Stimulated activated naive CD4-positive, alpha-beta T cell (primary cell): ENCODE measurements around the gene ADAM30.
"Not testable (repeated sequence)": the region's sequence is repeated elsewhere in the genome, so short reads cannot be mapped to it uniquely, and the experiment has no call there.

ENCODE experiments used
- DNase-seq, 6 experiments: peaks; one replicate each; lab custom pipeline; 2025; lab: John Stamatoyannopoulos, UW

Gene ADAM30

DNA sequence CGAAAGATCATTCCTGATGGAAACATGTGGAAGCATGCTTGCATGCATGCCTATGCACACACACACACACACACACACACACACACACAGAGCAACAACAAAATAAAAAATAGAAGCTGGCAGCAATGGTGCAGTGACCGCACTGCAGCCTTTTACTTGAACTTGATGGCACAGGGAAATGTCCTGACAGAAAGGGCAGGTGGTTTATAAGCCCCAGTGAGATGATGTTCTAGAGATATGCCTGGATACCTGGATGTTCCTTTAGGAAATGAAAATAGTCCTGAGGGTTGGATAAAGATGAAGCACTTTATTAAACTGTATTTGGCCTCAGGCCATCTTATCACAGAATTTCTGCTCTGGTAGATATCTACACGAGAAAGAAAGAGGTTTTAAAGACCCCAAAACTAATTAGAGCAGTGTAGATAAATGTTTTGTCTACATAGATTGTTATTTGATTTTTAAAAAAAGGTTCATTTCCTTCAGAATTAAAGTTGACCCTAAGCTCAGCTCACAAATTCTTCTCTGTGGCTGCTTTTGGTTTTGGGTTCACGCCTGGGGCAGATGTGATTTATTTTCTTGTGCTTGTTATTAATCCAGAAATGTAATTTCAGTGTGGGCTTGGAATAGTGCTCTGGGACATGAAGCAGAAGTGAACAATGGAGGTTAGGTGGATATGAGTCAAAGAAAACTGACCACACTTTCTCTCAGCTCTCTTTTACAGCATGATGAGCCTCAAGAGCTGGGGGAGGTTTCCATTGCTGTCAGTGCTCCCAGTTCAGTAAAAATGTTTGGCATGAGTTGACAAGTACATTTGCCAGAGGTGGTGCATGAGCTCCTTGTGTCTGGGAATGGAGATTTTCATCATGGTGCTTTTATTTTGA lies 22.9 kb downstream of the ADAM30 start:
- no peak for DNase-seq

DNA sequence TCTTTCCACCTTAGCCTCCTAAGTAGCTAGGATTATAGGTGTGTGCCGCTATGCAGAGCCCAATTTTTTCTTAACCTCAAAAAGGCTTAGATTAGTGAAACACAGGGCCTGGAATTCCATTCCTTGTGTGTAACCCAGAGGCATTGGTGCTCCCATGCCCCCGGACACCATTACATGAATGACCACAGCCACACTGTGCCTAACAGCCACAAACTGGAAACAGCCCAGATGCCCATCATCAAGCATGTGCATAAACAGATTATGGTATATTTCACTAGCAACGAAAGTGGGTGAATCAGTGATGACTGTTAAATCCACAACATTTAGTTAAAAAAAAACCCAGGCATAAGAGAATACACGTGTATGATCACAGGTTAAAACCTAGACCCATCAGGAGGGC lies 24.4 kb downstream of the ADAM30 start:
- DNase-seq: no peak

DNA sequence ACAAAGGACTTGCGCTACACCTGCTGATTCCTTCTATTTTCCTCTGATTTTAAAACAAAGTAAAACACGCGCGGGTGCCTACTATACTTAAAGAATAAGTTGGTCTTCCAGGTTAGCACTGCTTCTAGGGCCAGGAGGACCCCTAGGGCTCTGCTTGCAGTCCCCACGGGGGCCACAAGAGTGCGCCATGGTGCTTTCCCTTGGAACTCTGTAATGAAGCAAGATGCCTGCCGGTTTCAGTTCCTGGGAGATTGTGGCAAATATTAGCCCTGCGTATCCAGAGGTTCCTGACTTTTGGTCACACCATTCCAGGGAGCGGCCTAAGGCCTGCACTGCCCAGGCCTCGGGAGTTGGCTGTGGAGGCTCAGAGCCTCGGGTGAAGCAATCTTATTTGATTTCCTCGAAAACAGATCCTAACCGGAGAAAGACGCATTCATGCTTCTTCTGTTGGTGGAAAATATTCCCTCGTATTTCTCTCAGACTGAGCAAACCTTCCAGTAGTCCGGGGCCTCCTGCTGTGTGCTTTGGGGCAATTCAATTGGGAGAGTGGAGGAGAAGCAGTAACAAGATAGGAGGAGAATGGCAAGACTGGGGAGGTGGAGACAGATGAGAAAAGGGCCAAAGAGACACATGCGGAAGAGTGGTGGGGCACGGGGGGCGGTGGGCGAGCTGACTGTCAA lies 25.3 kb downstream of the ADAM30 start:
- peak in 5 of 6 experiments; percentile 4 to 38 (median 17) for DNase-seq

DNA sequence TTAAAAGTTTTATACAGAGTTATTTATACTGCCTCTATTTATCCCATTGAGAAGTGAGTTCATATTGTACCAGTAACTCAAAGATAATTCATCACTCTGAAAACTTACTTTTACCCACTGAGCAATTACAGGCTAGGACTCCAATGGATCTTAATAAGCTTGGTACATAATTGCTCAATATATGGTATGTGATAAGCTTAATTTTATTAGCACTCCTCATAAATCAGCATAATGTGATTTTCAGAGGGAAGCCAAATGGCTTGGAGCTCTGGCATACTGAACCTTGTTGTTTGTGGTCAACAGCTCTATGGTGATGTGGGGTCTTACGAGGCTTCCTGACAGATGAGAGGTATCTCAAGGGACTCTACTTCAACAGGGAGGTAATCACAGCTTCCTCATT lies 26.3 kb downstream of the ADAM30 start:
- DNase-seq: no peak

DNA sequence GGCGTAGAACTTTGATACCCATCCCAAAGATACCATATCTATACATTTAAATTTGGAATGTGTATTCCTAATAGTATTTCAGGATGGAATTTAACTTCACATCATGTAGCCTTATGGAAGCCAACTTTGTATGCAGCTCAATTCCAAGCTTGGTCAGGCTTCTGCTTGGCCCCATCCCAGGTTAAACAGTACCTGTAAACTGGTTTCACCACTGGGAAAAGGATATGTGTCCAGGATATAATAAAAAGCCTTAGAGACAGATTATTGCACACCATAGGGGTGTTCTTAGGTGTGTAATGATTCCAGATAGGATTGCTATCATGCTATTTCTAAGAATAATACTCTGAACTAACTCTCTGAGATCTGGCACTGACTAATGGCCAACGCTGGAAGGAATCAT lies 28.1 kb downstream of the ADAM30 start:
- no peak for DNase-seq

DNA sequence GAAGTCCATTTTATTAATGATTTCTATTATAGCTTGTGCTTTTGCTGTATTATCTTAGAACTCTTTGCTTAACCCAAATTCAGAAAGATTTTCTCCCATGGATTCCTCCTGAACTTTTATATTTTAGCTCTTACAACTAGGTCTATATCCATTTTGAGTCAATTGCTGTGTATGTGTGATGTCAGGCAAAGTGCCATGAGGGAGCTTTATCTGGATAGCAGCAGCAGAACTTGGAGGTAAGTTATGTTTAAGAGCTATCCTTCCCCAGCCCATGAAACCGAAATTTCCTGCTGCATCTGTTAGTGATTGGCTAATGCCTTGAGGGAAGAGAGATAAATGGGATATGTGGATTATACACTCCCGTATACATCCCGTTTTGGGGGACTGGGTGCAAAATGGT lies 29.9 kb downstream of the ADAM30 start:
- DNase-seq: no peak

DNA sequence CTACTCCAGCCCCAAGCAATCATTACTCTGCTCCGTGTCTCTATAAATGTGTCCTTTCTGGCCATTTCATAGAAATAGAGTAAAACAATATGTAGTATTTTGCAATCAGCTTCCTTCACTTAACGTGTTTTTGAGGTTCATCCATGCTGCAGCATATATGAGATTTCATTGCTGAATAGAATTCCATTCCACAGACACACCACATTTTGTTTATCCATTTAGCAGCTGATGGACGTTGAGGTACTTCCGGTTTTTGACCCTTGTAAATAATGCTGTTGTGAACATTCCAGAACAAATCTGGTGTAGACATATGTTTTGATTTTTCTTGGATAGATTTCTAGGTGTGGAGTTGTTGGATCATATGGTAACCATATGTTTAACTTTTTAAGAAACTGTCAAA lies 30.7 kb downstream of the ADAM30 start:
- no peak for DNase-seq

DNA sequence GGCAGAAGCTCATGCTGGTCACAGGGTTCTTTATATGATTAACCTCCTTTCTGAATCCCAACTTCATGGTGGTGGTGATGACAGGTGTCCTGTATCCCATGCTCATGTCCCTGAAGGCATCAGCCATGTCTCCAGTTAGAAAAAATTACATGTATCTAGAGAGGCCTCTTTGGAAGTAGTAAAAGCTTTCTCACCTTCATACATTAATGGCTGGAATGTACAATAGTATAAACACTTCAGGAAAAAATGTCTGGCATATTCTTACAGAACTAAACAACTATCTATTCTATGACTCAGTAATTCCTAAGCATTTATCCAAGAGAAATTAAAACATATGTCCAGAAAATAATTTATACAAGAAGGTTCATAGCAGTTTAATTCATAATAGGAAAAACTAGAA lies 34.0 kb downstream of the ADAM30 start:
- no peak for DNase-seq

DNA sequence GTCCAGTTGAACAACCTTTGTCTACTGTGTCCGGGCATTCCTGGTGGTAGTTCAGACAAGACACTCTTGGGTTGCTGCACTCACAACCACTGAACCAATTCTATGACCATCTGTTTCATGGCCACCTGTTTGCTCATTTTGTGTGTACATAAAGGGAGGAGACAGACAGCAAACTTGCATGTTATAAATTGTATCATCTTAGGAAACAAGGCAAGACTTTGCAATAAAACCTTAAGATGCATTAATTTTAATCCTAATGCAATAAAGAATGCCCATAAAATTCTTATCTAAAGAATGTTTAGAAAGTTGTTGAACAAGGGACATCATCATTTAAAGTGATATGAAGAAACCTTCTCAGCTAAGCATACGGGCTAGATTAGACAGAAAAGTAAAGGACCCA lies 34.8 kb downstream of the ADAM30 start:
- no peak for DNase-seq

DNA sequence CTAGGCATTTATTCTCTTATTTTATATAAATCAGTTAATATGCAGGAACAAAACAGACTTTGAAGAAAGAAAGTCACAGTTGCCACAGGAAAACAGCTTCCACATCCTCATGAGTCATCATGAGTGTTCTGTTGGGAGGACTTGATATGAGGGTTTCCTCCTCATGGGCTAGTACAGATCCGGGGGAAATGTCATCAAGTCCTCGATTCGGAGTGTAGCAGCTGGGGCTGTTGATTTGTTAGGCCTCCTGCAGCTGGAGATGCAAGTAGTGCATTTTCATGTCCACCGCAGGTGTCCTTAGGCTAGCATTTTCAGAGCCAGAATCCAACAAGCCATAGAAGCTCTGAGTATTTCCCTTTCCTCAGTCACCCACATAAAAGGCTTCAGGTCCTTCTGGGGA lies 36.7 kb downstream of the ADAM30 start:
- no peak for DNase-seq

DNA sequence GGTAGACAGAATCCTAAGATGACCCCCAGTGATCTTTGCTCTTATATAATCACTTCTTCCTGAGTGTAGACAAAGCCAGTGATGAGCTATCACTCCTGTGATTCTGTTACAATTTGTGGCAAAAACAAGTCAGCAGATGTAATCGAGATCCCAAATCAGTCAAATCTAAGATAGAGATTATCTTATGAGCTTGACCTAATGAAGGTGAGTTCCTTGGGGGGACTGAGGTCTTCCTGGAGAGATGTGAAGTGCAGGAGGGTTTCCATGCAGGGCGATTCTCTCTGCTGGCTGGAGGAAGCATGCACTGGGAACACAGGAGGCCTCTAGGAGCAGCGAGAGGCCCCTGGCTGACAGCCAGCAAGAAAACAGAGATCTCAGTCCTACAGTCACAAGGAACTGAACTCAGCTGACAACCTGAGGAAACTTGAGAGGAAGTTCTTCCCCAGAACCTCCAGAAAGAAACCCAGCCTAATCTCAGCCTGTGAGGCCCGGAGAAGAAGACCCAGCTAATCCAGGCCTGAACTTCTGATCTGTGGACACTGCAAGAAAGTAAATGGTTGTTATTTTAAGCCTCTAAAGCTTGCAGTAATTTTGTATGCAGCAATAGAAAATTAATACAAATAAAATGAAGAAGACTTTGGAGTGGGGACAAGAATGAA lies 37.6 kb downstream of the ADAM30 start:
- not testable (repeated sequence) for DNase-seq

DNA sequence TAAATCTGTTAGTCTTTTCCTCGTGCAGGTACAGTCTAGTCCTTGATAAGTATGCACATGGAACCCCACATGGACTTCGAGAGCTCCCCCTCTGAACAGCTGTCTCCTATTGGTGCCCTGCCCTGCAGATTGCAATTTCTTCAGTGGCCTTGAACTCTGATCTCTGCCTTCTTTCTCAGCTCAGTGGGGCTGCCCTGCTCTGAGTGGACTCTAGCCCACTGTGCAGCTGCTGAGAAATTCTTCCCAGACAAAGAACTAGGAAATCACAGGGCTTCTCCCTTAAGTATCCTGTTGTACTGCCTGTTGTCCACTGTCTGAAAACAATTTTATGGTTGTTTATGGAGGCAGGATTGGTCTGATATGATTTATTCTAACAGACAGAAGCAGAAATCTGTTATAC lies 38.2 kb downstream of the ADAM30 start:
- no peak for DNase-seq

DNA sequence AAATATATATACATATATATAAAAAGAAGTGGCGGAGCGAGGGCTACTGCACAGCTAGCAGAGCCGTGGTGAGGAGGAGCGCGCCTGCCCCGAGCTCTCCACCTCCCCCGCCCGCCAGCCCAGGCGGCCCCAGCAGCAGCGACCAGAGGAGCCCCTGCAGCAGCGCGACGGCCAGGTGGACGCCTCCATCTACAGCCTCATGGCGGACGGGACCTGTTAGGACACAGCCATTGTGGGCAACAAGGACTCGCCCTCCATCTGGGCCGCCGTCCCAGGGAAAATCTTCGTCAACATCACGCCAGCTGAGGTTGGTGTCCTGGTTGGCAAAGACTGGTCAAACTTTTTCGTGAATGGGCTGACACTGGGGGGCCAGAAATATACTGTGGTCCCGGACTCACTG lies 43.2 kb downstream of the ADAM30 start:
- DNase-seq: no peak

DNA sequence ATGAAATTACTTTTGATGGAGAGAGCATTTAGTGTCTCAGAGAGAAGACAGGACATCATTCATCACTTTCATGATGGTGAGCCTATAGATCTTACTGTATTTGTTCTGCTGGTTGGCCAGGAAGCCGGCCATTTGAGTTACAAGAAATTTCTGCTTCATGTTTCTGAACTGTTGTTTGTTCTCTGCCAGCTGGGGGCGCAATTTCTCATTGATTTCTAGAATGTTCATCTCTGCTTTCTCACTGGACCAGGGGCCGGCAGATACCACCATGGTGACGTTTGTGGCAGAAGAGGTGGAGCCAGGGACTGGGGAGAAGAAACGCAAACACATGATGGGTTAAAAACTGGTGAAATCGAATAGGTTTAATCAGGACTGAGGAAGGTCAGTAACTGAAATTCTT lies 52.1 kb downstream of the ADAM30 start:
- DNase-seq: not testable (repeated sequence)
